ENCODE measurements around the gene KRTAP3-3.
"Not testable (repeated sequence)": the region's sequence is repeated elsewhere in the genome, so short reads cannot be mapped to it uniquely, and the experiment has no call there.

KRTAP3-3 gene

DNA sequence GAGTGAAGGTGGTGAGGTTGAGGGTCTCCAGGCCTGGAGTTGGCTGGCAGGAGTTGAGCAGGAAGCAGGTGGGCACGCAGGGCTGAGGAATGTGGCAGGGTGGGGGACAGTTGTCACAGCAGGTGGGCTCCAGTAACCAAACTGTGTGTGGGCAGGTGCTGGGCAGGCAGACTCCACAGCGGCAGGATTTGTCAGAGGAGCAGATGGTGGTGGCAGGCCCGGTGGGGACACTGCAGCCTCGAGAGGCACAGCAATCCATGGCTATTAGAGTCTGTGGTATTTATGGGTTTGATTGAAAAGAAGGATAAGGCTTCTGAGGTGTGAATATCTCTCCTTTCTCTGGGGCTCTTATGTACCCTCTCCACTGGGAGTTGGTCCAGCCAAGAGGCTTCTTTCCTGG lies at the start of gene KRTAP3-3:
Gene KRTAP3-3, minus strand, starts transcription at position 326 of the 400 bp plus-strand sequence. Its CDS starts 67 bp downstream, at position 259.
- no peak for DNase-seq

DNA sequence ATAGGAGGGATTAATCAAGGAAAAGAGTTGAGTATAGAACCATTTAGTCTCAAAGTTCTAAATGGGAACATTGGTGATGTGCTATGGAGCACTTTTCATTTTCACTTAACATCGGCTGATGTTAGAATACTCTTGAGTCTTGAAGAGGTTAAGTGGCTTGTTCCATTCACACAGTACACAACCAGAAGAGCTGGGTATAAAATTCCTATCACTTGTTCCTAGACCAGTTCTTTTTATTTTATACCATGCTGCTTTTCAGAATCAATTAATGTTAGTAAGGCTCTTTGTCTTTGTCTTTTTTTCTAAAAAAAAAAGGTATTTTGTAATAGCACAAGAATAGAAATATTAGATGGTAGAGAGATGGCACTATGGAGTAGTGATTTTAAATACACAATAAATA lies 49.0 kb upstream of the KRTAP3-3 start:
- no peak for DNase-seq

DNA sequence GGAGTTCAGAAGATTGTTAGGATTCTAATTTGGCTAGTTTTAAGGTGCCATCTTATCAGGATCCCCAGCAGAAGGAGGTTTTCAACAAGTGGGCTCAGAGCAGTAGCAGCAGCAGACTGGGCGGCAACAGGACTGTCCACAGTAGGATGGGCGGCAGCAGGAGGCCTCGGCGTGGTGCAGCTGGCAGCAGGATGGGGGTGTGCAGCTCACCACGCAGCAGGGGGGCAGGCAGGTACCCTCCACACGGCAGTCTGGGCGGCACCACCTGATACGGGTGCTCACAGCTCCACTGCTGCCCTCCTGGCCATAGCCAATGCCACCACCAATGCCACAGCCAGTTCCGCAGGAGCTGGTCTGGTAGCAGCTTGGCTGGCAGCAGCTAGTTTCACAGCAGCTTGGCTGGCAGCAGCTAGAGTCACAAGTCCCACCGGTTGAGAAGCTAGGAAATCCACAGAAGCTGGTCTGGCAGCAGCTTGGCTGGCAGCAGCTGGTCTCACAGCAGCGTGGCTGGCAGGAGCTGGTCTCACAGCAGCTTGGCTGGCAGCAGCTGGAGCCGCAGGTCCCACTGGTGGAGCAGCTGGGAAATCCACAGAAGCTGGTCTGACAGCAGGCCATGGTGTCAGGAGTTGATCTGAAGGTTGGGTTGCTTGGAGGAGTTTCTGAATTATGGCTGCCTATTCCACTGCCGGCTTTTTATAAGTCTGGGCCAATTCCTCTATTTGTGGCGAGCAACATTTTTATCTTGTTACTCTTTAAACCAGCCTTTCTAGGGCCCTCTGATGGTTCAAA lies 47.0 kb upstream of the KRTAP3-3 start, which contains the start of gene KRTAP1-1:
Gene KRTAP1-1, minus strand, starts transcription at position 668 of the 789 bp plus-strand sequence. Its CDS starts 53 bp downstream, at position 615.
- DNase-seq, result not testable (repeated sequence)

DNA sequence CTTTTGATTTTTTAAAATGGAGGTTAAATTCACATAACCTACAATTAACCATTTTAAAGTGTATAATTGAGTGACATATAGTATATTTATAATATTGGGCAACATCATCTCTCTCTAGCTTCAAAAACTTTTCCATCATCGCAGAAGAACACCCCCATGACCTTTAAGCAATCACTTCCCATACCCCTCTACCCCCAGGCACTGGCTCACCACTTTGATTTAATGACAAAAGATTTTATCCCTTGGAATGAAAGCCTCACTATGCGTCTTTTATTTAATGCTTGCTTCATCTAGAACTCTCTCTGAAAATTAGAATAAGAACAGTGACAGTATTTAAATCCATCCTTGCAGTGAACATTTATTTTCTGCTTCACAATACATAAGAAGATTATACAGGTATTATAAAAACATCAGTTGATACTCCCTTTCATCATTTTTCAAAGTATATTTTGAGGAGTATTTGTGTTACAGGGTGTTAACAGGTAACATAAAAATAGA lies 43.9 kb upstream of the KRTAP3-3 start:
- no peak for DNase-seq

- not testable (repeated sequence) for DNase-seq
These were observed 40.5 kb upstream of the KRTAP3-3 start, which contains the start of gene KRTAP1-3 for GRCh38 chr17:41034346-41034935. Gene KRTAP1-3 (minus strand): TSS chr17:41034874. CDS start chr17:41034821, 53 bp downstream.

DNA sequence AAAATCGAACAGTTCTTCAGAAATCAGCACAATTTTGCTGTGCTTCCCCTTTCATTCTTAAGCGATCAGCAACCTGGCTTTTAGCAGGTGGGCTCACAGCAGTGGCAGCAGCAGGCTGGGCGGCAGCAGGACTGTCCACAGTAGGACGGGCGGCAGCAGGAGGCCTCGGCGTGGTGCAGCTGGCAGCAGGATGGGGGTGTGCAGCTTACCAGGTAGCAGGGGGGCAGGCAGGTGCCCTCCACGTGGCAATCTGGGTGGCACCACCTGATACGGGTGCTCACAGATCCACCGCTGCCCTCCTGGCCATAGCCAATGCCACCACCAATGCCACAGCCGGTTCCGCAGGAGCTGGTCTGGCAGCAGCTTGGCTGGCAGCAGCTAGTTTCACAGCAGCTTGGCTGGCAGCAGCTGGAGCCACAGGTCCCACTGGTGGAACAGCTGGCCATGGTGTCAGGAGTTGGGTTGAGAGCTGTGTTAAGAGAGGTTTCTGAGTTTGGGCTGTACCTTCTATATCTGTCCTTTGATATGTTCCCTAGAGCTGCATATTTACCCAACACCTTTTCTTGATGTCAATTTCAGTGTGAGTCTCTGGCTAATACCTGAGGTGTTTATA lies 35.8 kb upstream of the KRTAP3-3 start, which contains the start of gene KRTAP1-4:
Gene KRTAP1-4, minus strand, starts transcription at position 563 of the 613 bp plus-strand sequence. Its CDS starts 117 bp downstream, at position 446.
- DNase-seq, result no peak

DNA sequence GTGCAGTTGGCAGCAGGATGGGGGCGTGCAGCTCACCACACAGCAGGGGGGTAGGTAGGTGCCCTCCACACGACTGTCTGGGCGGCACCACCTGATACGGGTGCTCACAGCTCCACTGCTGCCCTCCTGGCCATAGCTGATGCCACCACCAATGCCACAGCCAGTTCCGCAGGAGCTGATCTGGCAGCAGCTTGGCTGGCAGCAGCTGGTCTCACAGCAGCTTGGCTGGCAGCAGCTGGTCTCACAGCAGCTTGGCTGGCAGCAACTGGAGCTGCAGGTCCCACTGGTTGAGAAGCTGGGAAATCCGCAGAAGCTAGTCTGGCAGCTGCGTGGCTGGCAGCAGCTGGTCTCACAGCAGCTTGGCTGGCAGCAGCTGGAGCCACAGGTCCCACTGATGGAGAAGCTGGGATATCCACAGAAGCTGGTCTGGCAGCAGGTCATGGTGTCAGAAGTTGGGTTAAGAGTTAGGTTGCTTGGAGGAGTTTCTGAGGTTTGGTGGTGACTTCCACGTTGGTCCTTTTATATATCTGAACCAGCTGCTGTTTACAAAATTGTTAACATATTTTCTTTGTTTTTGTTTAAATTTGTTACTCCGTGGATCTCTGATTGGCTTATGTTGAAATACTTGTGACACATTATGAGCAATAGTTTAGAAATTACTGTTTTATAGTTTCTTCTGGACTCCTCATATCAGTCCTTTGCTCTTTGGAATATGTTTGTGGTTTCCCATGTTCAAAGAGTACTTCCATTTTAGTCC lies 32.9 kb upstream of the KRTAP3-3 start, which contains the start of gene KRTAP1-5:
Gene KRTAP1-5, minus strand, starts transcription at position 494 of the 757 bp plus-strand sequence. Its CDS starts 53 bp downstream, at position 441.
- no peak for DNase-seq

DNA sequence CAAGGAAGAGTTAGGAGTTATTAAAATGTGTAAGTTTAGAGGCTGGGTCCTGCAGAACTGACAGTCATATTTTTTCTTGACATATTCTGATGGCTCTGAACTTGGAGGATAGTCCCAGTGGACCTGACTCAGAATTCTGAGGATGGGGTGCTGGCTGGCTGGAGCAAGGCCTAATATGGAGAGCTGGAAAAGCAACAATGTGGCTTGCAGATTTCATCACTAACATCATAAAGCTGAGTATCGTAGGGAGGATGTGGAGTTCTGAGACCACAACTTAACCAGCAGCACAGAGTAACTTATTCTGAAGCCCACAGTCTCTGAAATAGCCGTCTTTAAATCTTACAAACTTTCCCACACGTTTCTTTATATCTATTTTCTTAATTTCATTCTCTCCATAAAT lies 30.7 kb upstream of the KRTAP3-3 start:
- no peak for DNase-seq

DNA sequence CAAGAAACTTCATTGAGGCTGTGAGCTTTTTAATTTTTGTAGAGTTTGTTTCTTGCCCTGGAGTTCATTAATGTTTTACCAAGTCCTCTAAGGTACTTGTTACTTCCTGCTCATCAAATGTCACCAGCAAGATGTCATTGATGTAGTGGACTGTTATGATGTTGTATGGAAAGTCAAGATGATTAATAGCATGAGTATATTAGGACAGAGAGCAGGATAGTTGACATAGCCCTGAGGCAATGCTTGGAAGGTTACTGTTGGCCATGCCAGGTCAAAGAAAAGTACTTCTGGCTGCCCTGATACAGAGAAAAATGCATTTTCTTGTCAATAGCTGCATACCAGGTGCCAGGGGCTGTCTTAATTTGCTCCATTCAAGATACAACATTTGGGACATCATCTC lies 26.4 kb upstream of the KRTAP3-3 start:
- no peak for DNase-seq

- DNase-seq, result no peak
These were observed 25.5 kb upstream of the KRTAP3-3 start for GRCh38 chr17:41019415-41019814.

GRCh38 chr17:41018541-41018940 lies 24.6 kb upstream of the KRTAP3-3 start:
- DNase-seq, result no peak

DNA sequence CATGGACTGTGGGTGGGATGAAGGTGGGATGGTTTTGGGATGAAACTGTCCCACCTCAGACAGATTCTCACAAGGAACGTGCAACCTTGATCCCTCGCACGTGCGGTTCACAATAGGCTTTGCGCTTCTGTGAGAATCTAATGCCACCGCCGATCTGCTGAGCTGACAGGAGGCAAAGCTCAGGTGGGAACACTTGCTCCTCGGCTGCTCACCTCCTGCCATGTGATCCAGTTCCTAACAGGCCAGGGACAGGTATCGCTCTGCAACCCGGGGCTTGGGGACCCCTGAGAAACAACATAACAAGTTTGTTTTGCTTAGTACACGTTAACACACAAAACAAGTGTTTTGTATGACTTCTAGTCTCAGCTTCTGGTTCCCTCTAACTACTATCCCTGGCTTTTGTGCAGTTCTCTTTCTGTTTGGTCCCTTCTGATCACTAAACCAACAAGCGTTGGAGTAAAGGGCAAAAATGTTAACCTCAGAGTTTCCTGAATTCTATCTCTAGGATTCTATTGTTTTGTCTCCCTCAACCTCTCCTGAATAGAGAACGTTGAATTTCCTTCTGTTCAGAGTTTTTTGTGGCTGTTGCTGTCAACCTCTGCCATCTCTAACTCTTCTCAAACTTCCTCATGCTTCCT lies 22.7 kb upstream of the KRTAP3-3 start:
- DNase-seq, result no peak

- no peak for DNase-seq
These were observed 21.5 kb upstream of the KRTAP3-3 start for GRCh38 chr17:41015454-41015853.

GRCh38 chr17:41013606-41014005 lies 19.6 kb upstream of the KRTAP3-3 start:
- no peak for DNase-seq

DNA sequence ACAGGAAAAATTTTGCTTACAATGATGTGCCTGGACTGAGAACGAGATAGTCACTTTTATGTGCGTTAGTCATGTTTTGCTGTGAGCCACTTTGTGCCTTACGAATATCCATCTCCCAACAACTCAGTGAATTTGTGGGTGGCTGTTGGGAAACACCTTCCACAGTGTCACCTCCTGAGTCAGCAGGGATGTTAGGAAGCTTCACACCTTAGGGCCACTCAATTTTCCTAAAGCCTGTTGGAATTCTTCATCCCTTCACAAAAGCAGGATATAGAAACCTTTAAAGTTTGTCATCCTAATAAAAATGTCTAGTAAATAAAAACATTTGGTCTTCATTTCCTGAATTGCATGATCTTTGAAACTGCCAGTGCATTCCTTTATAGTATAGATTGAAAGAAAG lies 19.2 kb upstream of the KRTAP3-3 start:
- DNase-seq, result no peak

DNA sequence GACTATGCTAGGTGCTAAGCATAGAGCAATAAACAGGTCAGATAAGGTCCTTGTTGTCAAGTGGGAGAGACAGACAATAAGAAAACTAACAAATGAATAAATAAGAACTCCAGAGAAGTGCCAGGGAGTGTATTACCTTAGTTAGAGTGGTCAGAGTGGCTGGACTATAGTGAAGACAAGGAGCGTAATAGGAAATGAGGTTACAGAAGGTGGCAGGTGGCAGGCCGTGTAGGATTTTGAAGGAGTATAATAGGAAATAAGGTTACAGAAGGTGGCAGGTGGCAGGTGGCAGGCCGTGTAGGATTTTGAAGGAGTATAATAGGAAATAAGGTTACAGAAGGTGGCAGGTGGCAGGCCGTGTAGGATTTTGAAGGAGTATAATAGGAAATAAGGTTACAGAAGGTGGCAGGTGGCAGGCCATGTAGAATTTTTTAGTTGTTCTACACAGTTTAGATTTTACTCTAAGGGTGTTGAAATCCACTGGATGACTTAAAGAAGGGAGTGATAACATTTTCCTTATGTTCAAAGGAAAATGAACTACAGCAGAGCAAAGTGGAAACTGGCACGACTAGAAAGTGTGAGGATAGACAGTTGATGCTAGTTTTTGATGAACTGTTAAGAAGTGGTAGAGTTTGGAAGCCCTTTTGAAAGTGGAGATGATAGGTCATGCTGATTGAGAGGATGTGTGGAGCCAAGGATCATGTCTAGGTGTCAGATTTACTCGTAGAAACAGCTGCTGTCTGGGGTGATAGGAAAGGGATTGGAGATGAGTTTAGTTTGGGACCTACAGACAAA lies 18.6 kb upstream of the KRTAP3-3 start:
- DNase-seq, result no peak

- DNase-seq, result no peak
These were observed 16.5 kb upstream of the KRTAP3-3 start for GRCh38 chr17:41010441-41010840.

DNA sequence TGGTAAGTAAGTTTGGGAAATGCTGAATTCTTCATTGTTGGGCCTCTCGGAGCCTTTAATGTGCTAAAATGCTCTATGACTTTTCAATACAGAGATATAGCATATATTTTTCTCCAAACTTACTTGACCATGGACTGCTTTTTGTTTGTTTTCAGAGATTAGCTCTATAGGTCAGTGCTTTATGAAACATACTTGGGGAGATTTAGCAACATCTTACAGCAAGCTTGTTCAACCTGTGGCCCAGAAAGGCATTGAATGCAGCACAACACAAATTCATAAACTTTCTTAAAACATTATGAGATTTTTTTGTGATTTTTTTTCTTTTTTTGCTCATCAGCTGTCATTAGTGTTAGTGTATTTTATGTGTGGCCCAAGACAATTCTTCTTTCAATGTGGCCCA lies 16.0 kb upstream of the KRTAP3-3 start:
- DNase-seq, result no peak

DNA sequence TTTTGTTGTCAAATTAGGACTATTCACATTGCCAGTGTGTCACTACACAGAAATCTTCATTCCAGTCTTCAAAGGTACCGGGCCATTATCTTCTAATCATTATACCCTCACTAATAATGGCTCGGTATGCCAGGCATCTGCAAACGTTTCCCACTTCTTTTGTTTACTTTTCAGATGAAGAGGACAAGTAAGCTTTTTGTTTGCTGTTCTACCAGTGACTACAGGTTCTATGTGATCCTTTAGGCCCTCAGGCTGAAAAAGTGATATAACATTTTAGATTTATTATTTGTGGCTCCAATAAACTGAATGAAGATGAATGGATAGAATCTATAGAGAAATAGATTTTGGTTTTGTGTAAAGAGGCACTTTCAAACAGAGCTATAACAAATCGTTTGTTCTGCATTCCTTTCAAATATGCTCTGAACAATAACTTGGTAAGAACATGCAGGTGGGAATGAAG lies 15.4 kb upstream of the KRTAP3-3 start:
- peak; percentile 9 for DNase-seq

GRCh38 chr17:41008811-41009210 lies 14.8 kb upstream of the KRTAP3-3 start, which contains the start of gene KRTAP3-1:
Gene KRTAP3-1 (minus strand): TSS chr17:41009128. CDS start chr17:41009074, 54 bp downstream.
- peak; percentile 6 for DNase-seq

GRCh38 chr17:41004397-41004796 lies 10.4 kb upstream of the KRTAP3-3 start:
- peak; percentile 4 for DNase-seq

Measured in DMS79 (cell line).